Fibroblast of gingiva (primary cell): ENCODE results near the gene DOCK2.
"Not testable (repeated sequence)": the region's sequence is repeated elsewhere in the genome, so short reads cannot be mapped to it uniquely, and the experiment has no call there.

Experiments
- DNase-seq: peaks from one replicate; pipeline ENCODE4 v3.0.0-alpha.2; 2011; ENCODE audit warnings: low read depth

DOCK2 gene

GRCh38 chr5:169641253-169641652, 4.2 kb downstream of the DOCK2 start:
- DNase-seq: peak; percentile 21

GRCh38 chr5:169646856-169647255, 9.8 kb downstream of the DOCK2 start:
- no peak for DNase-seq

DNA sequence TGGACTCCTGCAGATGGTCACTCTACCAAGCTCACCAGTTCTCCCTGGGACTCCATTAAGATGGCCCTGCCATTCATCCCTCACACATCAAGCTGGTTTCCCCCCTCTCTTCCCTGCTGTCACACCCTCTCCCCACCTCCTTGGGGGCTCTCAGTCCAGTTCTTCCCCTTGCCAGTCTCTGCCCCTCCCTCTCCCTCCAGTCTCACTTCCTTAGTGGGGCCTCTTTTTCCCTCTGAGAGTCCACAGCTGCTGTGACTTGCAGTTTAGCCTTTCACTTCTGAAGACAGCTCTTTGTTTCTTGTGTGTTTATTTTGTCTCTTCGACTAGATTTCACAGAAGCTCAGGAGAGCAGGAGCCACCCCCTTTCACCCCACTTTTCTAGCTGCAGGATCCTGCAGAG, 10.5 kb downstream of the DOCK2 start:
- DNase-seq: no peak

- DNase-seq: no peak
These were observed 11.7 kb downstream of the DOCK2 start for GRCh38 chr5:169648725-169649310.

GRCh38 chr5:169649486-169649885, 12.4 kb downstream of the DOCK2 start:
- no peak for DNase-seq

- DNase-seq: no peak
These were observed 13.7 kb downstream of the DOCK2 start for GRCh38 chr5:169650701-169651331.

- no peak for DNase-seq
These were observed 14.5 kb downstream of the DOCK2 start for GRCh38 chr5:169651526-169651925.

- no peak for DNase-seq
These were observed 15.0 kb downstream of the DOCK2 start for GRCh38 chr5:169652057-169652456.

DNA sequence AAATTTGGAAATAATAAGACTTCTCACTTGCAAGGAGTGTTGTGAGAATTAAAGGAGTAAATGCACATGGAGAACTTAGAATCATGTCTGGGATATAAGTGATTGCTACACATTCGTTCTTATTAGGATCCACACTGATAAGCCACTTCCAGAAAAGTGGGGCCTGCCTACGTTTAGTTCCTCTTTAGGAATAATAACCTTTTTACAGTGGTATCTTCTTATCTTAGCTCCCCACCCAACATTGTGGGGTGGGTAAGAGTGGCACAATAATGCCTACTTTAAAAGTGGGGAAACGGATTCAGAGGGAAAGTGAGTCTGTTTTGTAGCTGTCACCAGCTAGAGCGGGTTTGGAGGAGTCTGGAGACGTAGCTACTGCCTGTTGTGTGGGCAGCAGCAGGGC, 16.0 kb downstream of the DOCK2 start:
- DNase-seq: no peak

DNA sequence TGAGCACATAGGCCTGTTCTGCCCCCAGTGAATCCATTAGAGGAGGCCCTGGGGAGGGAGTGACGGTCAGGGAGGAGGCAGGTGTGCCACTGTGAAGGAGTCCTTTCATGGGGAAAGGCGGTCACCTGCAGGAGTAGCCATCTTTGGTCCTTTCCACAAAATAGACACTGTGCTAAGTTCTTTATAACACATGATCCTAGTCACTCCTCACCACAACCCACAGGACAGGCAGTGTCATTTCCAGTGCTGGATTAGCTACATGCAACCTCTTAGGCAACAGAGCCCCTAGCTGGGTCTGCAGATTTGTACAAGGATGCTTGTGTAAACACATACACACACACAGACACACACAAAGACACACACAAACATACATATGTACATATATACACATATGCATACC, 18.3 kb downstream of the DOCK2 start:
- DNase-seq: no peak

DNA sequence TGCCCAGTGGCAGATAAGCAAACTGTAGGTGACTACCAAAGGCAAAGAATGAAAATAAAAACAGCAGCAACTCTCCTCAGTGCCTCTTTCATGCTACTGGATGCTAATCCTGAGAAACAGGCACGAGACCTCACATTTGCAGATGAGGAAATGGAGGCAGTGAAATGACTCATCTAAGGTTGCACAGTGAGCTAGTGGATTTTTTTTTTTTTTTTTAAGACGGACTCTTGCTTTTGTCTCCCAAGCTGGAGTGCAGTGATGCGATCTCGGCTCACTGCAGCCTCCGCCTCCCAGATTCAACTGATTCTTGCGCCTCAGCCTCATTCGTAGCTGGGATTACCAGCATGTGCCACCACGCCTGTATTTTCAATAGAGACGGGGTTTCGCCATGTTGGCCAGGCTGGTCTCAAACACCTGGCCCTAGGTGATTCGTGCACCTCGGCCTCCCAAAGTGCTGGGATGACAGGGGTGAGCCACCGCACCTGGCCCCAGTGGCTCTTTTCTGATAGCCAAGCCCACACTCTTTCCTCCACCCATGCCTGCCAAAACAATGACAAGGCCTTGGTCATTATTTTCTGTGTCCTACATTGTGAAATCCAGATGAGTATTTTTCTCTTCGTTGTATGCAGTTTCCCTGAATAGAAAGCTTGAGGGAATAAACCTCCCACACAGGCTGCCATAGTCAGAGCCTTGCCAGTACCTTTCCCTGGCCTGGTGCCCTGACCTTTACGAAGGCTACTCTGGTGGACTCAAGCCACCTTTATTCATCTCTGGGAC, 19.2 kb downstream of the DOCK2 start:
- no peak for DNase-seq

DNA sequence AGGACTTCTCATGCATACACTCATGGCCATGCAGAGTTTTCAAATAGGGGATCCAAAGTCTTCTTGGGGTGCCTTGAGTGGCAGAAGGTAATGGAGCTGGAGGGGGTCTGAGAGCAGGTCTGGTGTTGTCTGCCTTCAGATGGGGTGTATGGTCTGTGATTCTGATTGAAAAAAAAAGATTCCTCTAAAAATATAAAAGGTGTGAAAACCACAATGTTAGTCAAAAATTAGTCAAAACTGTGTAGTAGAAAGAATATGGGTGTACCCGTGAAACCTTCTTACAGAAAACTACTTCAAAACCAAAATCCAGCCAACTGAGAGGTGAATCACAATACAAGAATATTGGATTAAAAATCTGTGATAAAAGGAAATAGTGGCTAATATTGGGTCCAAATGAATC, 20.1 kb downstream of the DOCK2 start:
- no peak for DNase-seq

DNA sequence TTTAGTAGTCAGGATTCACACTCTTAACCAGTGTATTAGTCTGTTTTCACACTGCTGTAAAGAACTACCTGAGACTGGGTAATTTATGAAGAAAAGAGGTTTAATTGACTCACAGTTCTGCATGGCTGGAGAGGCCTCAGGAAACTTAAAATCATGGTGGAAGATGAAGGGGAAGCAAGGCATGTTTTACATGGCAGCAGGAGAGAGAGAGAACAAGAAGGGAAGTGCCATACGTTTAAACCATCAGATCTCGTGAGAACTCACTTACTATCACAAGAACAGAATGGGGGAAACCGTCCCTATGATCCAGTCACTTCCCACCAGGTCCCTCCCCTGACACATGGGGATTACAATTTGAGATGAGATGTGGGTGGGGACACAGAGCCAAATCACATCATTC, 25.4 kb downstream of the DOCK2 start:
- not testable (repeated sequence) for DNase-seq

DNA sequence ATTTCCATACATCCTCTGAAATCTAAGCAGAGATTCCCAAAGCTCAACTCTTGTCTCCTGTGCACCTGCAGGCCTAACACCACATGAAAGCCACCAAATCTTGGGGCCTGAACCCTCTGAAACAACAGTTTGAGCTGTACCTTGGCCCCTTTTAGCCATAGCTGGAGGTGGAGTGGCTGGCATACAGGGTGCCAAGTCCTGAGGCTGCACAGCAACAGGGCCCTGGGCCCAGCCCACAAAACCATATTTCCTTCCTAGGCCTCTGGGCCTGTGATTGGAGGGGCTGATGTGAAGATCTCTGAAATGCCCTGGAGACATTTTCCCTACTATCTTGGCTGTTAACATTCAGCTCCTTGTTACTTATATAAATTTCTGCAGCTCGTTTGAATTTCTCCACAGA, 26.5 kb downstream of the DOCK2 start:
- DNase-seq: no peak

DNA sequence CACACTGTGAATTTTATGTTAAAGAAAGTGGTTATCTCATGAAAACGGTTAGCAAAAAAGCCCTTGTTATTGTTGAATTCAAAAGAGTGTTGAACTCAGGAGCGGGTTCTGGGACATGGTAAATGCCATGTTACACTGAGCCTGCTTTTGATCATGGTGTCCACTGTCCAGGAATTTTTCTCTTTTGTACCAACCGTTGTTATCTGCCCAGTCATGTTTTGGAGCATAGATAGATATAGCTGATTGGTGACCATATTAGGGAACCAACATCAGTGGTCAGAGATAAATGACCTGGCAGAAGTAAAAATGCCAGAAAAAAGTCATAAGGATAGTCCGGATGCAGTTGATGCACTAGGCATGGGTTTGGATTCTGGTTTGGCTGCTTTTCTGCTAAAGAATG, 29.3 kb downstream of the DOCK2 start:
- DNase-seq: no peak

DNA sequence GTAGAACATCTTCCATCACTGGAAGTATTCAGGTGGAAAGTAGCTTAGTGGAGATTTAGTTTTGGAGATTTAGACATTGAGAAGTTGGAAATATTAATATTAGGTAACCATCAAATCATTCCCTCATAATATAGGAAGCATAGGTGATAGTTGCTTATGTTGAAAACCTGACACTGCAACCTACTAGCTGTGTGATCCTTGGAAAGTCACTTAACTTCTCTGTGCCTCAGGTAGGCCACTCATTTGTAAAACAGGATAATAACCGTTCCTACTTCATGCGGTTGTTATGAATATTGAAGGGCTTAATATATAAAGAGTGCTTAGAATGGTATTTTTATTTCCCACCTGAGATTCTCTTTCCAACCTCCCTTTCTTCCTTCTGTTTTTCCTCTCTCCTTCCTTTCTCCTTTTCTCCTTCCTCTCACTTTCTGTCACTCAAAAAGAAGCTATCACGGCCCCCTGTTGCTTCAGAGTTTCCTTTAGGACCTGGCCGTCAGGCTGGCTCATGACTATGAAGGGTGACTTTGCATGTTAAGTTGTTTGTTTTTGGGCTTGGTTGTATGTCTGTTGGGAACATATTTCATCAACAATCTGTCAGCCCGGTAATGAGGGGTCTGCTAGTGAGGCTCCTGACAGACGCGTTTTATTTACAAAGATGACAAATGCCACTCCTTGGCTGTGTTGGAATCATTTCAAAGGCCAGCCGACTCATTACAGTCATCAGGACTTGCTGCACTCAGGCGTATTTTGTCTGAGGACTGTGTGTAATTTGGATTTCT, 31.0 kb downstream of the DOCK2 start:
- DNase-seq: peak; percentile 8

DNA sequence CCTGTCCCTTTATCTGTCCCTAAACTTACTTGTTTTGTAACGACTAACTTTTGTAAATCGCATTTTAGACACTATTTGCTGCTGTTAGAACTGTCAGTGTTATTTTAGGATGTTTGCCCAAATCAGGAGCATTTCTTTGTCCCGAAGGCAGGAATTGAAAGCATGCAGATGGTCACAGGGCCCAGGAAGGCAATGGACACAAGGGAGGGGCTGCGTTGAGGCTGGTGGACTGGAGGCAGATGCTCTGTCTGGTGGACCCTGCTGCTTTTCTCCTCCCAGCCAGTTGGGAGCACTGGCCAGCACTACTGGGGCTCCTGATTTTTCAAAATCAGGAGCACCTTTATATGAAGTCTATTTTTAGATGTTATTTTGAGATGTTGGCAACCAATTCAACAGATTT, 31.7 kb downstream of the DOCK2 start:
- DNase-seq: peak; percentile 17

GRCh38 chr5:169670769-169671525, 33.9 kb downstream of the DOCK2 start:
- no peak for DNase-seq

DNA sequence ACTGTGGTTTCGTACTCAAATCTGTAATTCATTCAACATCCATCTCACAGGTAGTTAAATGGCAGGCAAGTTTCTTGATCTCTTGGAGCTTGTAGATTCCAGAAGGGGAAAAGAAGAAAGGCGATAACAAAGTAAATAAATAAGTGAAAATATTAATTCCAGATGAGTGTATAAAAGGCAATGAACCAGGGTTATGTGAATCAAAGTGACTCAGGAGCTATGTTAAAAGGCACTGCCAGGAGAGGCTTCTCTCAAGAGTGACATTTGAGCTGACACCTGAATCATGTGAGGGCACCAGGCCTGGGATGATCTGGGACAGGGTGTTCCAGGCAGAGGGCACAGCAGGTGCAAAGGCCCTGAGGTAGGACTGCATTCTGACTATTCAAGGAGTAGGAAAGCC, 45.0 kb downstream of the DOCK2 start:
- no peak for DNase-seq

DNA sequence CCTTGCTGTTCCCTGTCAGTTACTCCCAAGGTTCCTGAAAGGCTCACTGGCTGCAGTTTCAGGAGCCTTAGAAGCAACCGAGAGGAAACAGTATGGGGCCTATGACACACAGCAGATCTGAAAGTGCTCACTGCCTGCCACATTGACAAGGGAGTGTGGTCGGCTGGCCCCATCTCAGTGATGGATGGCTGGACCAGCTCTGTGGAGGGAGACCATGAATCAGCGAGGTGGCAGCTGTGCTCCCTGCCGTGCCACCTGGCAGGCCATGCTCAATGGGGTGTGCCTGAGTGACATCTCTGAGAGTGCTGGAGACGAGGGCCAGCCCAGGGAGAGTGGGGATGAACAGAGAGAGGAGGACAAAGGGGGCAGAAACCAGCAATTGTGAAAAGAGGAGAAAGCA, 49.1 kb downstream of the DOCK2 start:
- DNase-seq: no peak

DNA sequence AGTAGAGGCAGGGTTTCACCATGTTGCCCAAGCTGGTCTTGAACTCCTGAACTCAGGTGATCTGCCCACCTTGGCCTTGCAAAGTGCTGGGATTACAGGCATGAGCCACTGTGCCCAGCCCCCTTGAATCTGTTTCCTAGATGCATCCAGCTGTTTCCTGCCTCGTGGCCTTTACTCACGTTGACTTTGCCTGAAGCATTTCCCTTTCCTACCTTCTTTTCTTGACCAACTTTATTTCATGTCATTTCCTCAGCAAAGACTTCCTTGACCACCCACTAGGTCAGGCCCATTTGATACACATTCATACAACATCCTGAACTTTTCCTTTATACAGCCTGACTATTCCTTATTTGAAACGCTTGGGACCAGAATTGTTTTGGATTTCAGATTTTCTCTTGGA, 51.0 kb downstream of the DOCK2 start:
- no peak for DNase-seq

GRCh38 chr5:169691471-169691870, 54.4 kb downstream of the DOCK2 start:
- peak; percentile 21 for DNase-seq
